ENCODE measurements around the gene CDK18.

- TF ChIP-seq, protein P1, sequence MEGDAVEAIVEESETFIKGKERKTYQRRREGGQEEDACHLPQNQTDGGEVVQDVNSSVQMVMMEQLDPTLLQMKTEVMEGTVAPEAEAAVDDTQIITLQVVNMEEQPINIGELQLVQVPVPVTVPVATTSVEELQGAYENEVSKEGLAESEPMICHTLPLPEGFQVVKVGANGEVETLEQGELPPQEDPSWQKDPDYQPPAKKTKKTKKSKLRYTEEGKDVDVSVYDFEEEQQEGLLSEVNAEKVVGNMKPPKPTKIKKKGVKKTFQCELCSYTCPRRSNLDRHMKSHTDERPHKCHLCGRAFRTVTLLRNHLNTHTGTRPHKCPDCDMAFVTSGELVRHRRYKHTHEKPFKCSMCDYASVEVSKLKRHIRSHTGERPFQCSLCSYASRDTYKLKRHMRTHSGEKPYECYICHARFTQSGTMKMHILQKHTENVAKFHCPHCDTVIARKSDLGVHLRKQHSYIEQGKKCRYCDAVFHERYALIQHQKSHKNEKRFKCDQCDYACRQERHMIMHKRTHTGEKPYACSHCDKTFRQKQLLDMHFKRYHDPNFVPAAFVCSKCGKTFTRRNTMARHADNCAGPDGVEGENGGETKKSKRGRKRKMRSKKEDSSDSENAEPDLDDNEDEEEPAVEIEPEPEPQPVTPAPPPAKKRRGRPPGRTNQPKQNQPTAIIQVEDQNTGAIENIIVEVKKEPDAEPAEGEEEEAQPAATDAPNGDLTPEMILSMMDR (IDR thresholded peaks at IDR 0.05; ENCODE audit: borderline replicate concordance, extremely low read depth, low read length, poor library complexity, severe bottlenecking): no peak
- no peak for TF ChIP-seq EZH2 (IDR thresholded peaks at IDR 0.05; ENCODE audit: borderline replicate concordance, low read depth, low read length, severe bottlenecking)
Observed at GRCh38 chr1:205506409-205507200, 2.1 kb downstream of the CDK18 start.

Data from DND-41 (cell line).